ENCODE results near the gene CUL3. TPM values are rescaled to one million over a fixed set of nuclear protein-coding genes. Genes with fewer than 3 reads are reported as not detected.

The CUL3 gene
- total RNA-seq, 2 experiments from 2014 or later: 61.7 to 66.0 TPM

DNA sequence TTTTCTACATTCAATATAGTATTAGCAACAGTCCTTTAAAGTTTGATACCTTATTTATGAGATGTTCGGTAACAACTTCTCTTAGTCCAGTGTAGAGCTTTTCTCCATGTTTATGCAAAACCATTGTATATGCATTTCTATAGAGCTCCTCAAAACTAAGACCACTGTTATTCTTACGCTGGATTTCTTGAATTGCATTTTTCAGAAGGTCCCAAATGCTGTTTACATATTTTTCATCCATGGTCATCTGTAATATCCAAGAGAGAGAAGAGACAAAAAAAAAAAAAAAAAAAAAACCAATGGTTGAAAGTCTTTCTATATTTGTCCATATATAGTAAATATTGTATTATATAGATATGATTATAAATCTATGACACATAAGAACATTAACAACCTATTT, 27.6 kb downstream of the CUL3 start:
- Mint-ChIP-seq H3K9me3 (no peaks in the 10 kb centered on the region), H3K4me3 (no peak overlapping the region), H3K4me1 (ENCODE audit: low read depth) (peaks cover 28% of the 10 kb centered on the region), H3K36me3 (ENCODE audit: low read depth) (peaks cover 16% of the 10 kb centered on the region), H3K27me3 (ENCODE audit: low read depth) (no peaks in the 10 kb centered on the region), H3K27ac (no peak overlapping the region)
- no peak for DNase-seq
- CTCF ChIA-PET: interaction anchor here (0.6 to 0.7 kb wide), 2 partner anchors 209 to 471 kb away, joined by 3 read pairs; no protein-coding TSS in a partner anchor
- intact Hi-C loops (cut with micrococcal nuclease): no loop called here

DNA sequence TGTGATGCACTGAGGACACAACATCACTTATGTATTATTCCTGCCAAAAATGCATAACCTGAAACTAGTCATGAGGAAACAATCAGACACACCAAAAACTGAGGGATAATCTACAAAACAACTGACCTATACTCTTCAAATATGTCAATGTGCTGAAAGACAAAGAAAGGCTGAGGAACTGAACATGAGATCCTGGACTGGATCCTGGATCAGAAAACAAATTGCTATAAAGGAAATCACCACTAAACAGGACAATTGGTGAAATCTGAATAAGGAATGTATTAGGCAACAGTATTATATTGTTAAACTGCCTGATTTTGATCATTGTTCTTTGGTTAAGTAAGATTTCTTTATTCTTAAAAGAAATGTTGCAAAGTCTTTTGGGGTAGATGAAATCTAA, 28.8 kb downstream of the CUL3 start:
- no peak for DNase-seq
- Mint-ChIP-seq H3K27ac (no peak overlapping the region), H3K9me3 (no peaks in the 10 kb centered on the region), H3K4me1 (ENCODE audit: low read depth) (peaks cover 28% of the 10 kb centered on the region), H3K36me3 (ENCODE audit: low read depth) (peaks cover 18% of the 10 kb centered on the region), H3K4me3 (no peak overlapping the region), H3K27me3 (ENCODE audit: low read depth) (no peaks in the 10 kb centered on the region)
- CTCF ChIA-PET: no interaction called here
- intact Hi-C loops (cut with micrococcal nuclease): no loop called here

DNA sequence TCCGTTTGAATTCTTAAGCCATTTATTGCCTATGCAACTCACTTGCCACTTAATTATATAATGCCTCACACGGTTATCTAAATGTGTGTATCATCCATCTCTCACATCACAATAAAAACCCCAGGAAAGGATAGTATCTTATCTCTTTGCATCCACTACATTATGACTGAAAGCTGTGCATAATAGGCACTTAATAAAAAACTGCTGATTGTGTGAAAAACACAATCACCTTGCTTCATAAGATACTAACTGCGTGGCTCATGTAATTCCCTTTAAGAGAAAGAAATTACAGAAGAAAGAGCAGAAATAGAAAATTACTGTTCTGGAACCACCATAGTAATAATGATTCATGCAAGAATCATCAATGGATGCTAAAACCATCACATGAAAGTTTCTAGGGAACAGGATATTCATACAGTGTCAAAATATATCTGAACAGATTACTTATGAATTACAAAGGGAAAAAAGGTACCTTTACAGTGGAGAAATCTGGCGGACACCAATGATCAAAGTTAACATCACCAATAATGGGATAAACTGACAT, 29.3 kb downstream of the CUL3 start:
- H3K36me3 Mint-ChIP-seq (ENCODE audit: low read depth): peaks cover 18% of the 10 kb centered on the region
- no peak for DNase-seq
- no peak overlapping the region for H3K4me3 Mint-ChIP-seq
- no peaks in the 10 kb centered on the region for H3K27me3 Mint-ChIP-seq (ENCODE audit: low read depth)
- H3K27ac Mint-ChIP-seq: no peak overlapping the region
- no peaks in the 10 kb centered on the region for H3K9me3 Mint-ChIP-seq
- intact Hi-C loops (cut with micrococcal nuclease): no loop called here
- CTCF ChIA-PET: no interaction called here
- H3K4me1 Mint-ChIP-seq (ENCODE audit: low read depth): peaks cover 29% of the 10 kb centered on the region

DNA sequence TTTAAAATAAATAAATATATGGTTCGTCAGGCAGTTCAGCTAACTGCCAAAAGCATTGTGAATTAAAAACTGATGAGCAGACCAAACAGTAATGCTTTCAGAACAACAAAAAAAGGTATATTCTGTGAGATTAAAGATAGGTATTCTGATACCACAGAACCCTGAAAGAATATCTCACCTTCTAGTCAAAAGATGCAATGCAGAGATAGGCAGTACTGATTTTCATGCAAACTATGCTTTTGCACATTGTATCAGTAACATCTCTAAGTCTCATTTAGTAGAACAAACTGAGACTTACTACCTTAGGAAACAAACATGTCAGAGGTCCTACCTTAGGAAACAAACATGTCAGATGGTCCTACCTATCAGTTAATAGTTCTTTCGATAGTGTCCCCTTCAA, 32.4 kb downstream of the CUL3 start:
- intact Hi-C loops (cut with micrococcal nuclease): no loop called here
- H3K36me3 Mint-ChIP-seq (ENCODE audit: low read depth): peaks cover 22% of the 10 kb centered on the region
- H3K27me3 Mint-ChIP-seq (ENCODE audit: low read depth): no peaks in the 10 kb centered on the region
- H3K4me1 Mint-ChIP-seq (ENCODE audit: low read depth): peaks cover 33% of the 10 kb centered on the region
- CTCF ChIA-PET: no interaction called here
- H3K4me3 Mint-ChIP-seq: no peak overlapping the region
- DNase-seq: no peak
- no peak overlapping the region for H3K27ac Mint-ChIP-seq
- no peaks in the 10 kb centered on the region for H3K9me3 Mint-ChIP-seq

DNA sequence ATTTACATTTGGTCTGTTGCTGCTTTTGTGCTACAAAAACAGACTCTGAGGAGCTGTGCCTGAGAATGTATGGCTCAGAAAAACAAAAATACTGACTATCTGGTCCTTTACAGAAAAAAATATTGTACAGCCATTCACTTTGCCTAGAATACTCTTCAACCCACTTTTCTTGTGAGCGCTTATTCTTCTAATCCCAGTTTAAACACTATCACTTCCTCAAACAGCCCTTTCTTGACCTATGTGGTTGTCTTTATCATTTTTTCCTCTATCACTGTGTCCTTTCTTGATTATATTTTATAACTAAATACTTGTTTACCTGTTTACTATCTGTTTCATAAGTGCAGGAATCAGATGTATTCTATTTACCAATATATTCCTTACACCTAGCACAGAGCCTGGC, 33.5 kb downstream of the CUL3 start:
- Mint-ChIP-seq H3K4me1 (ENCODE audit: low read depth) (peaks cover 41% of the 10 kb centered on the region), H3K27ac (no peak overlapping the region), H3K9me3 (no peaks in the 10 kb centered on the region), H3K4me3 (no peak overlapping the region), H3K27me3 (ENCODE audit: low read depth) (no peaks in the 10 kb centered on the region), H3K36me3 (ENCODE audit: low read depth) (peaks cover 21% of the 10 kb centered on the region)
- no peak for DNase-seq
- intact Hi-C loops (cut with micrococcal nuclease): no loop called here
- CTCF ChIA-PET: no interaction called here

DNA sequence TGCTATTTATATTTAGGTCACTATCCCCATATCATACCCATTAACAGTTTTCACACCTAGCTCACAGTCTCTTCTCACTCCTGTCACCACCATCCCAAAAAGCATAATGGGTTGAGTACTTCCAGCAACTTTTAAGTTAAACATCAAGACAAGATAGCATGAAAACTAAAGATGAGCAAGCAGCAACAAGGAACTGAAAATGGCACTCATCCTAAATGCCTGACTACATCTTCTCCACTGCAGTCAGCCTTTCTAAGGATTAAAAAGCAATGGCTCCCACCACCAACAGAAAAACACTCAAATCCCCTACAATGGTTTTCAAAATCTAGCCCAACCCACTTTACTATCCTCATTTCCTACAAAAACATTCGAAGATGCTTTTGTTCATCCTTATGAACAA, 38.2 kb downstream of the CUL3 start:
- DNase-seq: no peak
- no peaks in the 10 kb centered on the region for H3K9me3 Mint-ChIP-seq
- no peak overlapping the region for H3K4me3 Mint-ChIP-seq
- no peaks in the 10 kb centered on the region for H3K27me3 Mint-ChIP-seq (ENCODE audit: low read depth)
- CTCF ChIA-PET: interaction anchor here (1.2 to 1.4 kb wide), 2 partner anchors 13 to 18 kb away, joined by 3 read pairs; no protein-coding TSS in a partner anchor
- H3K4me1 Mint-ChIP-seq (ENCODE audit: low read depth): peaks cover 44% of the 10 kb centered on the region
- intact Hi-C loops (cut with micrococcal nuclease): no loop called here
- H3K27ac Mint-ChIP-seq: peak overlapping the region; percentile 18
- H3K36me3 Mint-ChIP-seq (ENCODE audit: low read depth): peaks cover 13% of the 10 kb centered on the region

DNA sequence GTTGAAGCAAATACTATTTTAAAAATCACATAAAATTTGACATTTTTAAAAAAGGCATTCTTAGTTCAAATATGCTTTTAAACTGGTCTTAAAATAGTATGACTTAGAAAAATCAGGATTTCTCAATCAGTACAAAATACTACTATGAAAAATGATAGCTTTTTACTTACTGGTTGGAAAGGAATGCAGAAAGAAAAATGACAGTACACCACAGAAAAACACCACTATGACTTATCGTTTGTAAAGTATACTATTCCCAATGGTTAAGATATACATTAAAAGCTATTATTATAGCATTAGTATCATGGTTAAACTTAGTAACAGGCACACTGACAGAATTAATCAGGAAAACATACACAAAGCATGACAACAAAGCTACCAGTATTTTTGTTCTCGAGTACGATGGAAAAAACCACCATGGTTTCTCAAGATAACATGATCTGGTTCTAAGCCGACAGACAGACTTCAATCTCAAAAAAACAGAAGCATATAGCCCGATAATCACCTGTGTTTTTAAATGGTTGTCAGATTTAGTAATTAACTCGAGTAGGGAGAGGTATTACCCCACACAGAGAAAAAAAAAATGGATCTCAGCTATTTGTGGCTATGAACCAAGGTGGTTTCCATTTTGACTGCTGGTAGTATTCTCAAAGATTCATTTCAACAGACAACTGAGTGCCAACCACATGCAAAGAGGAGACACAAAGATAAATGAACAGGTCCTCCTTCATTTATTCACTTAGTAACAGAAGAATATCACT, 39.1 kb downstream of the CUL3 start:
- H3K27me3 Mint-ChIP-seq (ENCODE audit: low read depth): no peaks in the 10 kb centered on the region
- DNase-seq: no peak
- H3K9me3 Mint-ChIP-seq: no peaks in the 10 kb centered on the region
- no peak overlapping the region for H3K27ac Mint-ChIP-seq
- H3K4me1 Mint-ChIP-seq (ENCODE audit: low read depth): peaks cover 51% of the 10 kb centered on the region
- peaks cover 19% of the 10 kb centered on the region for H3K36me3 Mint-ChIP-seq (ENCODE audit: low read depth)
- H3K4me3 Mint-ChIP-seq: no peak overlapping the region
- CTCF ChIA-PET: interaction anchor here (1.2 to 1.4 kb wide), 5 partner anchors 11 to 33 kb away, joined by 3 to 4 read pairs (median 3); no protein-coding TSS in a partner anchor
- intact Hi-C loops (cut with micrococcal nuclease): no loop called here

DNA sequence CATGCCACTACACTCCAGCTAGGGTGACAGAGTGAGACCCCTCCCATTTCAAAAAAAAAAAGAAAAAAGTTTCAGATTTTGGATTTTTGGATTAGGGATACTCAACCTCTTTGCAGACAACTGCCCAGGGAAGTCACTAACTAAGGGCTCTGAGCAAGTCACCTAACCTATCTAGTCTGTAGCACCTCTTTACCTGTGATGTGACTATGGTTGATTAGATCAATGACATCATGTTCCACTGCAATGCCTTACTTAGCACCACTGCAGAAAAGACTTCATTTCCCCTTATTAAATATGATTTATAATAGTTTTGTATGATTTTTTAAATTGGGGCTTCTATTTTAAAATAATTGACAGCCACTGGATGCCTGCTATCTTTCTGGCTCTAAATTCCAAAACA, 41.2 kb downstream of the CUL3 start:
- no peak for DNase-seq
- no peak overlapping the region for H3K4me3 Mint-ChIP-seq
- CTCF ChIA-PET: no interaction called here
- intact Hi-C loops (cut with micrococcal nuclease): loop anchor here (1.0 kb wide), 1 partner anchor 9 kb away; no protein-coding TSS in a partner anchor
- peaks cover 54% of the 10 kb centered on the region for H3K4me1 Mint-ChIP-seq (ENCODE audit: low read depth)
- no peaks in the 10 kb centered on the region for H3K27me3 Mint-ChIP-seq (ENCODE audit: low read depth)
- no peaks in the 10 kb centered on the region for H3K9me3 Mint-ChIP-seq
- H3K27ac Mint-ChIP-seq: no peak overlapping the region
- peaks cover 34% of the 10 kb centered on the region for H3K36me3 Mint-ChIP-seq (ENCODE audit: low read depth)

DNA sequence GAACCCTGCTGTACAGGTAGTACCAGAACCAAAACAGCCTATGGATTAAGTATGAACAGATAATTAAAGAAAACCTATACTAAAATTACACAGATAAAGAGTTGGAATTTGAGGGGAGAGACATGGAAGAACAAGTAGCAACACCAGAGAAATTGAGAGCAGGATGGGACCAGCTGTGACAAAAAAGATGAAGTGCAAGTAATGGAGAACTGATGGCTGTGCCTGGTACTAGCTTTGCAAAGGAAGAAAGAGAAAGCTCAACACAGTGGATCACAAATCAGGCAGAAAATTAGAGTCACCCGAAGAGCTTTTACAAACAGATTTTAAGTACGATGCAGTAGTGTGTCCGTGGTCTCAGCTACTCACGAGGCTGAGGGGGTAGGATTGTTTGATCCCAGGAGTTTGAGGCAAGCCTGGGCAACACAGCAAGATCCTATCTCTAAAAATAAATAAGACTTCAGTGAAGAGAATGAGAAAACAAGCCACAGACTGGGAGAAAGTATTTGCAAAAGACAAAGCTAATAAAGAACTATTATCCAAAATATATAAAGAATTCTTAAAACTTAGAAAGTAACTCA, 46.5 kb downstream of the CUL3 start:
- Mint-ChIP-seq H3K27me3 (ENCODE audit: low read depth) (no peaks in the 10 kb centered on the region), H3K27ac (peak overlapping the region; percentile 16), H3K4me3 (no peak overlapping the region), H3K9me3 (no peaks in the 10 kb centered on the region), H3K36me3 (ENCODE audit: low read depth) (peaks cover 32% of the 10 kb centered on the region), H3K4me1 (ENCODE audit: low read depth) (peaks cover 34% of the 10 kb centered on the region)
- intact Hi-C loops (cut with micrococcal nuclease): no loop called here
- no peak for DNase-seq
- CTCF ChIA-PET: interaction anchor here (0.8 kb wide), 1 partner anchor 27 kb away, joined by 3 read pairs; no protein-coding TSS in a partner anchor

DNA sequence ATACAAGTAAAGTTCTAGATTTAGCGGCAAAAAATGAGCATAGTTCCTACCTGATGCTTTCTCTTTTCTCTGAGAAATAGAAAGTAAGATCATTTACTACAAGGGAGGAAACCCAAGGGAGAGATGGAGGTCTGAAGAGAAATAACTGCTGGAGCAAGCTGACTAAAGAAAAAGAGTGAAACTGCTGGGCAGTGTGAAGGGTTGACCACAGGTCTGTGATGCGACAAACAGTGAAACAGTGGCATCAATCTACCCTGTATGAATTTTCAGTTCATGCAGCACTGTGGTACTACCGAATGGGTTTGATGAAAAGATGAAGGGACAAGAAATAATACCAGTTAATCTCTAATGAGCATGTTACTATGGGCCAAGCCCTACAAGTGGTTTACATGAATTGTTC, 52.2 kb downstream of the CUL3 start:
- Mint-ChIP-seq H3K36me3 (ENCODE audit: low read depth) (peaks cover 28% of the 10 kb centered on the region), H3K4me3 (no peak overlapping the region), H3K9me3 (no peaks in the 10 kb centered on the region), H3K27me3 (ENCODE audit: low read depth) (no peaks in the 10 kb centered on the region), H3K4me1 (ENCODE audit: low read depth) (peaks cover 39% of the 10 kb centered on the region), H3K27ac (peak overlapping the region; percentile 46)
- intact Hi-C loops (cut with micrococcal nuclease): no loop called here
- DNase-seq: no peak
- CTCF ChIA-PET: interaction anchor here (0.9 kb wide), 1 partner anchor 17 kb away, joined by 3 read pairs; no protein-coding TSS in a partner anchor

DNA sequence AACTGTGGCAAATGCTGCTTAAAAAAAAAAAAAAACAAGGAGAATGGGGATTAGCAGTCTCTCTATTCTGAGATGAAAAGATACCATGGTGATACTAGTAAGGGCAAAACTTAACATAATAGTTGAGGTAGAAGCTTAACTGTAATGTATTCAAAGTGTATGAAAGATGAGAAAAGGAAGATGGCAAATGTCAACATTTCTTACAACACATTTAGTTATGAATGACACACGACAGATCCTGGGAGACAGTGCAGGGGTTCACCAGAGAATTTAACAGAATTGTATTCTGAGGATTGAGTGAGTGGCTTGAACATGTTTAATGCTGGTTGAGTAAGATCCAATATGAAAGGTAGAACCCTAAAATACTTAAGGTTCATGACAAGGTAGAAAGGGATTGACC, 52.7 kb downstream of the CUL3 start:
- H3K4me1 Mint-ChIP-seq (ENCODE audit: low read depth): peaks cover 43% of the 10 kb centered on the region
- H3K9me3 Mint-ChIP-seq: no peaks in the 10 kb centered on the region
- peak overlapping the region; percentile 46 for H3K27ac Mint-ChIP-seq
- H3K36me3 Mint-ChIP-seq (ENCODE audit: low read depth): peaks cover 27% of the 10 kb centered on the region
- intact Hi-C loops (cut with micrococcal nuclease): no loop called here
- CTCF ChIA-PET: no interaction called here
- no peak overlapping the region for H3K4me3 Mint-ChIP-seq
- no peaks in the 10 kb centered on the region for H3K27me3 Mint-ChIP-seq (ENCODE audit: low read depth)
- DNase-seq: no peak

DNA sequence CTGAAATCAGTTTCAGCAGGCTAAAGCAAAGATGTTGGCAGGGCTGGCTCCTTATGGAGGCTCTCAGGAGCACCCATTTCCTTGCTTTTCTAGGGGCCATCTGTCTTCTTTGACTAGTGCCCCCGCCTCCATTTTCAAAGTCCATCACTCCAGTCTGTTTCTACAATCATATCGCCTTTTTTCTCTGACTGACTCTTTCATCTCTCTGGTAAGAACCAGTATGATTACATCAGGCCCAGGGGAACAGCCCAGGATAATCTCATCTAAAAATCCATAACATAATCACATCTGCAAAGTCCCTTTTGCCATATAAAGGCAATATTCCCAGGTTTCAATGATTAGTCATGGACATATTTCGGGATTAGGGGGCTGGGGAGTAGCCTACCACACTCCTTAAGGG, 57.0 kb downstream of the CUL3 start:
- Mint-ChIP-seq H3K27ac (peak overlapping the region; percentile 28), H3K4me1 (ENCODE audit: low read depth) (peaks cover 76% of the 10 kb centered on the region)

More for the DNA sequence above, 57.0 kb downstream of the CUL3 start:
- Mint-ChIP-seq H3K9me3 (no peaks in the 10 kb centered on the region), H3K4me3 (no peak overlapping the region), H3K36me3 (ENCODE audit: low read depth) (peaks cover 26% of the 10 kb centered on the region), H3K27me3 (ENCODE audit: low read depth) (no peaks in the 10 kb centered on the region)
- intact Hi-C loops (cut with micrococcal nuclease): no loop called here
- DNase-seq: no peak
- CTCF ChIA-PET: no interaction called here
